K562 (cell line): ENCODE measurements around the gene PKHD1. TPM values are rescaled to one million over a fixed set of nuclear protein-coding genes. Genes with fewer than 3 reads are reported as not detected.
A peak's percentile ranks its signal among the peaks of the same experiment; 100 is the strongest.

ENCODE experiments used
- ATAC-seq: fragments of 200-7000 bp; cut with Tn5 transposase; 3 replicates; pipeline ENCODE4 v1.9.1; 2020; ENCODE audit warnings: moderate library complexity
- BruUV-seq: library from RNA; stranded (reverse); fragments of 400-500 nt; replicated peaks from 2 replicates; lab custom pipeline; 2021; lab: Mats Ljungman, UMichigan
- CTCF ChIA-PET: fragments of 300-600 bp; formaldehyde crosslinking; extraction: SDS; loops from one replicate; lab custom pipeline; 2021; ENCODE audit warnings: low intra/inter-chr PET ratio; lab: Yijun Ruan, JAX
- POLR2A ChIA-PET: fragments of 300-600, 350-650 bp; sonication (Branson Sonifier 250); formaldehyde crosslinking; extraction: SDS; loops from one replicate; lab custom pipeline; 2021; ENCODE audit warnings: antibody characterized with exemption, inconsistent platforms; lab: Yijun Ruan, JAX
- DNase-seq, 4 experiments: peaks; one replicate each; pipeline versions ENCODE4 v3.0.0 to v3.0.0-alpha.2; 2011 to 2018; ENCODE audit warnings: low spot score in 3 of 4, mixed read lengths in 3 of 4; ENCODE audit errors: extremely low read depth in 1 of 4
- FAIRE-seq: peaks from 2 replicates; lab custom pipeline; 2011; peaks lifted over from hg19 to GRCh38; lab: Jason Lieb, UNC
- H2AFZ ChIP-seq: 2 replicates; pipeline ENCODE4 v1.6.0; 2011; ENCODE audit warnings: low read depth, low read length, control low read depth, inconsistent platforms
- H3K27ac ChIP-seq: fragments of 200-600 bp; 3 replicates; pipeline ENCODE4 v1.8.0; 2011; ENCODE audit warnings: low read depth, mild to moderate bottlenecking, control low read depth, inconsistent platforms, low read length, moderate library complexity, mixed read lengths; ENCODE audit errors: extremely low read depth
- H3K27me3 ChIP-seq, 2 experiments: fragments of 300-600 bp in 1 of 2; 2 replicates in 1 of 2; 3 replicates in 1 of 2; pipeline versions ENCODE4 v1.6.0 to v1.8.0; 2011; ENCODE audit warnings: inconsistent platforms in 2 of 2, low read length in 2 of 2, mild to moderate bottlenecking in 1 of 2, mixed read lengths in 1 of 2, moderate library complexity in 1 of 2; ENCODE audit not compliant: control insufficient read depth in 2 of 2, insufficient read depth in 2 of 2
- H3K36me3 ChIP-seq: fragments of 300-600 bp; 3 replicates; pipeline ENCODE4 v1.8.0; 2011; ENCODE audit warnings: mild to moderate bottlenecking, low read length, inconsistent platforms; ENCODE audit not compliant: control insufficient read depth, insufficient read depth
- H3K4me1 ChIP-seq, 2 experiments: fragments of 200-600 bp in 1 of 2; replicated peaks in 1 of 2; 2 replicates in 1 of 2; 3 replicates in 1 of 2; pipeline versions ENCODE4 v1.5.1 to v1.8.0; 2011; ENCODE audit warnings: inconsistent platforms in 2 of 2, low read length in 2 of 2, mild to moderate bottlenecking in 1 of 2, mixed read lengths in 1 of 2, moderate library complexity in 1 of 2; ENCODE audit not compliant: control insufficient read depth in 2 of 2, insufficient read depth in 2 of 2
- H3K4me2 ChIP-seq: 2 replicates; pipeline ENCODE4 v1.6.1; 2011; ENCODE audit warnings: low read length, control low read depth, inconsistent platforms, mixed read lengths; ENCODE audit not compliant: insufficient read depth
- H3K4me3 ChIP-seq: fragments of 200-600 bp; sonication (generic), shearing (Covaris generic); 2 replicates; pipeline ENCODE4 v1.5.1; 2016; ENCODE audit warnings: control low read depth, inconsistent platforms
- H3K79me2 ChIP-seq: fragments of 200-600 bp; 3 replicates; pipeline ENCODE4 v1.8.0; 2011; ENCODE audit warnings: low read length, inconsistent platforms; ENCODE audit not compliant: control insufficient read depth, insufficient read depth
- H3K9ac ChIP-seq, 2 experiments: 2 replicates each; pipeline versions ENCODE4 v1.6.0 to v1.6.1; 2011; ENCODE audit warnings: low read depth in 2 of 2, low read length in 2 of 2, control low read depth in 1 of 2, inconsistent platforms in 1 of 2, mild to moderate bottlenecking in 1 of 2, mixed read lengths in 1 of 2; ENCODE audit not compliant: insufficient read depth in 1 of 2
- H3K9me1 ChIP-seq: one replicate; pipeline ENCODE4 v1.6.0; 2011; ENCODE audit warnings: inconsistent platforms, mild to moderate bottlenecking, low read length, moderate library complexity; ENCODE audit not compliant: control insufficient read depth, insufficient read depth
- H3K9me3 ChIP-seq: replicated peaks from 2 replicates; pipeline ENCODE4 v1.5.1; 2011; ENCODE audit warnings: low read depth, low read length, inconsistent platforms; ENCODE audit not compliant: control insufficient read depth, insufficient read depth
- H4K20me1 ChIP-seq: replicated peaks from 2 replicates; pipeline ENCODE4 v1.6.1; 2011; ENCODE audit warnings: low read length, inconsistent platforms, mixed read lengths; ENCODE audit not compliant: control insufficient read depth, insufficient read depth
- ARID1B ChIP-seq: fragments of 450-650 bp; IDR thresholded peaks from 2 replicates; pipeline ENCODE4 v1.6.1; 2016; ENCODE audit warnings: antibody characterized with exemption, mild to moderate bottlenecking, inconsistent platforms
- CBFA2T2 ChIP-seq: fragments of 450-650 bp; conservative IDR thresholded peaks from 2 replicates; pipeline ENCODE4 v1.6.1; 2017; ENCODE audit warnings: mild to moderate bottlenecking
- KAT2B ChIP-seq: IDR thresholded peaks from one replicate; pipeline ENCODE4 v1.6.1; 2012; ENCODE audit warnings: low read depth, mild to moderate bottlenecking, control low read depth, inconsistent platforms, low read length, moderate library complexity
- KHSRP ChIP-seq: fragments of 450-650 bp; IDR thresholded peaks from 2 replicates; pipeline ENCODE4 v1.6.1; 2017
- MAX ChIP-seq: sonication (generic); formaldehyde crosslinking; IDR thresholded peaks from 2 replicates; pipeline ENCODE4 v1.9.0; 2022; ENCODE audit warnings: mild to moderate bottlenecking, missing genetic modification reagents
- MEF2D ChIP-seq: conservative IDR thresholded peaks from 2 replicates; pipeline ENCODE4 v1.6.1; 2016; ENCODE audit warnings: low read depth, missing genetic modification characterization, missing compliant biosample characterization
- NCOR1 ChIP-seq: fragments of 450-650 bp; IDR thresholded peaks from 2 replicates; pipeline ENCODE4 v1.6.1; 2016; ENCODE audit warnings: mild to moderate bottlenecking, moderate library complexity
- NUFIP1 ChIP-seq: fragments of 450-650 bp; IDR thresholded peaks from 2 replicates; pipeline ENCODE4 v1.6.1; 2018; ENCODE audit not compliant: partially characterized antibody
- PKNOX1 ChIP-seq: fragments of 450-650 bp; IDR thresholded peaks from 2 replicates; pipeline ENCODE4 v1.6.1; 2016
- TAL1 ChIP-seq: fragments of 450-650 bp; IDR thresholded peaks from 2 replicates; pipeline ENCODE4 v1.6.1; 2016; ENCODE audit warnings: mild to moderate bottlenecking
- TEAD4 ChIP-seq, 2 experiments: sonication (generic) in 1 of 2; formaldehyde crosslinking in 1 of 2; IDR thresholded peaks; 2 replicates each; pipeline versions ENCODE4 v1.6.1 to v1.8.0; 2012 to 2022; ENCODE audit warnings: borderline replicate concordance in 1 of 2, inconsistent platforms in 1 of 2, low read length in 1 of 2, mild to moderate bottlenecking in 1 of 2, missing genetic modification reagents in 1 of 2
- WGBS: fragments of 100-300 bp; shearing (Covaris generic); methylation state at CpG from one replicate; pipeline ENCODE4 v1.1.6; 2016; ENCODE audit warnings: low coverage, mixed read lengths; ENCODE audit not compliant: insufficient coverage; ENCODE audit errors: missing lambda C conversion rate; 5-methylcytosine and 5-hydroxymethylcytosine counted together
- in situ Hi-C: fragments of 300-500 bp; cut with MboI; formaldehyde crosslinking; loops from 4 replicates; pipeline ENCODE4 v1.15.0; 2018; ENCODE audit warnings: inconsistent platforms, mixed read lengths
- intact Hi-C: fragments of 100-400 bp; cut with micrococcal nuclease; formaldehyde crosslinking; loops from 2 replicates; pipeline ENCODE4 v1.14.2; 2022
- polyA plus RNA-seq, 8 experiments: library from polyadenylated mRNA; depleted of rRNA in 4 of 8; stranded (reverse) in 5 of 8; unstranded in 3 of 8; fragments of >200 nt; fragmentation: Nextera tagmentation in 2 of 8; fragmentation: Illumina TruSeq in 1 of 8; extraction: Ambion mirVana in 2 of 8; extraction: Trizol in 1 of 8; gene quantifications; 2 replicates each; pipeline versions ENCODE4 v1.2.1 to v1.2.3, GENCODE V29; 2011 to 2014; ENCODE audit warnings: inconsistent platforms in 1 of 8, missing spikeins in 1 of 8
- total RNA-seq, 7 experiments: library from RNA; depleted of rRNA in 6 of 7; stranded (reverse); fragments of >200 nt in 6 of 7; fragmentation: Illumina TruSeq in 2 of 7; extraction: Trizol in 2 of 7; gene quantifications; 2 replicates each; pipeline versions ENCODE4 v1.2.1 to v1.2.3, GENCODE V29; 2011 to 2021; ENCODE audit warnings: low replicate concordance in 1 of 7
- TF ChIP-seq, protein P1 (sequence below): fragments of 450-650 bp; IDR thresholded peaks from 2 replicates; pipeline ENCODE4 v1.6.1; 2016; ENCODE audit warnings: low read depth, mild to moderate bottlenecking, moderate library complexity

Gene PKHD1
- total and polyA plus RNA-seq, 9 of the 15 experiments (the other 6 are each of a cell fraction or from before 2014, with no cell fraction given): 0.01 to 0.04 (median 0.01) TPM; not detected in 6

DNA sequence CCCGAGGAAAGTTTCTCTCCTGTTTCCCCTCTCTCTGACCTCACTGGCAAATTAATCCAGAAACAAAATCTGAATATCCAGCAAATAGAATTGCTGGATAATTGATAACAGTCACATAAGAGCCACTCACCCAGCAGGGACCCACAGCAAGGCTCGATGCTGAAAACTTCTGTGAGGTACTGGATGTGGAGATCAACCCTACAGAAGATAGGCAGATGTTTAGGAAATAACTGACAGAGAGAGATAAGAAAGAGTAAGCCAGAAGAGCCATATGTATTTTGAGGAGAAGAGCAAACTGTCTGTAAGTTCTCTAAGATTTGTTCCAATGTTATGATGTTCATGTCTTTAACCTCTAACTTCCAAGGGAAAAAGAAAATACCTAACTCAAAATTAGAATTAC is 59.7 kb downstream of the PKHD1 start:
- ChIA-PET CTCF (no interaction called here), POLR2A (interaction anchor here (0.6 kb wide), 1 partner anchor 26 kb away, joined by 3 read pairs; no protein-coding TSS in a partner anchor)
- peaks cover 4% of the 10 kb centered on the region for H3K9me1 ChIP-seq
- H3K9me3 ChIP-seq: no peaks in the 10 kb centered on the region
- WGBS: 0% methylated on average over 2 of the region's 2 CpGs
- H3K4me3 ChIP-seq: no peak overlapping the region
- intact Hi-C loops (loop anchor here (10.0 kb wide), 2 partner anchors 173 to 673 kb away; no protein-coding TSS in a partner anchor), in situ Hi-C loops (no loop called here)
- no peaks in the 10 kb centered on the region for H3K36me3 ChIP-seq
- H3K4me1 ChIP-seq: no peaks in the 10 kb centered on the region
- ATAC-seq: no peak
- no peaks in the 10 kb centered on the region for H3K79me2 ChIP-seq
- no peak overlapping the region for H3K27ac ChIP-seq
- no peaks in the 10 kb centered on the region for H4K20me1 ChIP-seq
- TF ChIP-seq NUFIP1 (no peak), ARID1B (0 out of 2 replicates have a peak, but pooled peaks have one; percentile 22), NCOR1 (0 out of 2 replicates have a peak, but pooled peaks have one; percentile 20), KHSRP (no peak), PKNOX1 (no peak), KAT2B (no peak), TAL1 (peak; percentile 57), TEAD4 (IDR thresholded peaks at IDR 0.05; ENCODE audit: low read length) (peak; percentile 56; the same call in 1 of the 2 replicates), TEAD4 (CRISPR knock-in tag; IDR thresholded peaks at IDR 0.05; ENCODE audit: borderline replicate concordance) (no peak), MAX (no peak), MEF2D (tag) (no peak), CBFA2T2 (0 out of 2 replicates have a peak, but pooled peaks have one; percentile 24)
- TF ChIP-seq, protein P1, sequence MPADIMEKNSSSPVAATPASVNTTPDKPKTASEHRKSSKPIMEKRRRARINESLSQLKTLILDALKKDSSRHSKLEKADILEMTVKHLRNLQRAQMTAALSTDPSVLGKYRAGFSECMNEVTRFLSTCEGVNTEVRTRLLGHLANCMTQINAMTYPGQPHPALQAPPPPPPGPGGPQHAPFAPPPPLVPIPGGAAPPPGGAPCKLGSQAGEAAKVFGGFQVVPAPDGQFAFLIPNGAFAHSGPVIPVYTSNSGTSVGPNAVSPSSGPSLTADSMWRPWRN: no peak
- FAIRE-seq: no peak
- no peak for DNase-seq
- peaks cover 0 to 8% of the 10 kb centered on the region in 2 experiments; a peak in 2 of 5 replicates for H3K27me3 ChIP-seq
- no peak overlapping the region for H3K4me2 ChIP-seq
- no peak overlapping the region for H3K9ac ChIP-seq
- no TSS peak for BruUV-seq
- no peak overlapping the region for H2AFZ ChIP-seq
